GM10266 (cell line): Measurements from ENCODE around the gene BDNF.
"Not testable (repeated sequence)": the region's sequence is repeated elsewhere in the genome, so short reads cannot be mapped to it uniquely, and the experiment has no call there.

Experiments used
- DNase-seq: peaks from one replicate; pipeline ENCODE4 v3.0.0; 2012; ENCODE audit errors: extremely low spot score
- CTCF ChIP-seq: IDR thresholded peaks from 2 replicates; pipeline ENCODE4 v1.5.1; 2012; ENCODE audit warnings: mild to moderate bottlenecking, low read depth; ENCODE audit not compliant: control insufficient read depth, insufficient read depth; ENCODE audit errors: missing control alignments

Gene BDNF

GRCh38 chr11:27700351-27701301 is at the start of gene BDNF:
TSS of gene BDNF (minus strand) at chr11:27700455. CDS start at chr11:27658564, 41,891 bp downstream.
- DNase-seq, result peak; percentile 39

GRCh38 chr11:27740362-27741013 is 40.2 kb upstream of the BDNF start:
- TF ChIP-seq CTCF, result no peak
- no peak for DNase-seq

More at GRCh38 chr11:27700351-27701301, at the start of gene BDNF:
- no peak for TF ChIP-seq CTCF

GRCh38 chr11:27735281-27735680 is 35.0 kb upstream of the BDNF start:
- DNase-seq, result no peak
- TF ChIP-seq CTCF, result no peak

GRCh38 chr11:27731803-27732202 is 31.5 kb upstream of the BDNF start:
- not testable (repeated sequence) for DNase-seq

- TF ChIP-seq CTCF, result no peak
- DNase-seq, result no peak
Measured at GRCh38 chr11:27726981-27727380, 26.7 kb upstream of the BDNF start.

- DNase-seq, result no peak
- TF ChIP-seq CTCF, result peak; percentile 6
Measured at GRCh38 chr11:27723687-27724086, 23.4 kb upstream of the BDNF start.

- TF ChIP-seq CTCF, result no peak
- peak; percentile 30 for DNase-seq
Measured at GRCh38 chr11:27722953-27723344, 22.7 kb upstream of the BDNF start.
